GM15510 (cell line): Measurements from ENCODE around the gene SH3TC1.

Source experiments
- POLR2A ChIP-seq: IDR thresholded peaks from 3 replicates; pipeline ENCODE4 v1.6.1; 2011; ENCODE audit warnings: borderline replicate concordance; ENCODE audit not compliant: insufficient read length; ENCODE audit errors: extremely low read depth

Gene SH3TC1

DNA sequence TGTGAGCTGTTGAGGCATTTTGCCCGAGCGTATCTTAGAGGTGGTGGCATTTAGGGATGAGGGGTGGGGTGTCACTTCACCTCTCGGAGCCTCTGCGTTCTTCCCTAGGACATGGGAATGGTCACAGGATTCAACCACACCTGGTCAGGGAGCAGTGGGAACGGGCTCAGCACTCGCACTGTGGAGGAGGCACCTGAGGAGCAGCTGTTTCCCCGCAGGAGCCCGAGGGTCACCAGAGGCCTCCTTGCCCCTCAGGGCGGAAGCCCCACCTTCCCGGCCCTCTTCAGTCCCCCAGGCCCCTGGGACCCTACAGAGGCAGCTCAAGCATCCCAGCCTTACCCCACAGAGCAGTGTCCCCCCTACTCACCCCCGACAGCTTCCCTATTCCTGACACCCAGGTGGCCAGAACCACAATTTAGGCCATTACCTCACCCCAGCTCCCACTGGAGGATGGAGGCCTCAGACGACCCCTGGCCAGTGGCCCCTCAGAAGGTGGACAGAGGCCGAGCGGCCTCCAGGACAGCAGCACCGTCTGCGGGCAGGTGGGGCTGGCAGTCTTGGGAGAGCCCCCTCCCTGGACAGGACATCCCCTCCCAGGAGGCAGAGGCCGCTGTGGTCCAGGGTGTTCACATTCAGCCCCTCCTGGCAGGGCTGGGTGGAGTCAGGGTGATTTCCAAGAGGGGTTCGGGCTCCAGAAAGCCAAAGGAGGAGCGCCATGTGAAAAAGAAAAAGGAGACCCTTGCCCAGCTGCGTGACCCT is 66.3 kb downstream of the SH3TC1 start:
- TF ChIP-seq POLR2A: no peak

GRCh38 chr4:8266088-8266487 is 67.0 kb downstream of the SH3TC1 start:
- no peak for TF ChIP-seq POLR2A

GRCh38 chr4:8266508-8266907 is 67.4 kb downstream of the SH3TC1 start:
- TF ChIP-seq POLR2A: no peak

GRCh38 chr4:8267077-8267476 is 68.0 kb downstream of the SH3TC1 start:
- no peak for TF ChIP-seq POLR2A

DNA sequence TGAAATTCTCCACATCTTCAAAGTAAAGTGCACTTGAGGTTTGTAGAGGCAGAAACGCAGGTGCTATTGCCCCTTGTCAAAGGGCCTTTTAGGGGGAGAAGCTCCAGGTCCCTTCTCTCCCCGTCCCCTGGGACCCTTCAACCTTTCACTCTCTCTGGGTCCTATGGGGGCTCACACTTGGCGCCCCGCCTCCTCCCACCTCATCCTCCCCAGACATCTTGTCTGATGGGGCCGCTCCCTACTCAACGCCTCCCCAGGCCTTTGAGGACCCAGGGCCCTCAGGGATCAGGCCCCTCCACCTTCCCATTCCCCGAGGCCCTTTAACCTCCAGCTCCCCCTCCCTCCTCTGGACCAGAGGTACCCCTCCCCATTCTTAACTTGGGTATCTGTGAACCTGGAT is 69.1 kb downstream of the SH3TC1 start:
- TF ChIP-seq POLR2A: no peak

DNA sequence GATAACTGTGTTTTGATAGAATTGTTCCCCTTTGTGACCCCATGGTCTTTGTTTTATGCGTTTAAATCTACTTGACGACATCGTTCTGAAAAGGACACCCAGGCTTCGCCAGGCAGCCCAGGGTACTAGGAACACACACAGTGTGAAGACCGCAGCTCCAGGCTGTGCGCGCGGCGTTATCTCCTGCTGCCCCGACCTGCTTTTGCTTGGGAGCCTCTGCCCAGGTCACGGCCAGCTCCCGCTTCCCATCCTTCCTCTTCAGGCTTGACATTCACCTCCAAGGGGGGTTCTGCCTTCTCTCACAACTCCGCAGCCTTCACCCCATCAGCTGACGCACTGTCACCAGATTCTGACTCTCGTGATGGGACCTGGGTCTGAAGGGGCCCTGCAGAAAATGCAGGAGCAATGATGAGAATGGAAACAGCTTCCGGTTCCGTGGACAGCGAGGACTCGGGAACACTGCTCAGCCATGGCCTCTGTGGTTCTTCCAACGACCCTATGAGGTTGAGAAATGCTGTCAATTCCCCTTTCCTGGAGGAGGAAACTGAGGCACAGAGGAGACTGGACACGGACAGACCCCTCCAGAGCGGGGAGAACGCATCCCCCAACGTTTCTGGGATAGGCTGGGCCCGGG is 69.9 kb downstream of the SH3TC1 start:
- TF ChIP-seq POLR2A: no peak

DNA sequence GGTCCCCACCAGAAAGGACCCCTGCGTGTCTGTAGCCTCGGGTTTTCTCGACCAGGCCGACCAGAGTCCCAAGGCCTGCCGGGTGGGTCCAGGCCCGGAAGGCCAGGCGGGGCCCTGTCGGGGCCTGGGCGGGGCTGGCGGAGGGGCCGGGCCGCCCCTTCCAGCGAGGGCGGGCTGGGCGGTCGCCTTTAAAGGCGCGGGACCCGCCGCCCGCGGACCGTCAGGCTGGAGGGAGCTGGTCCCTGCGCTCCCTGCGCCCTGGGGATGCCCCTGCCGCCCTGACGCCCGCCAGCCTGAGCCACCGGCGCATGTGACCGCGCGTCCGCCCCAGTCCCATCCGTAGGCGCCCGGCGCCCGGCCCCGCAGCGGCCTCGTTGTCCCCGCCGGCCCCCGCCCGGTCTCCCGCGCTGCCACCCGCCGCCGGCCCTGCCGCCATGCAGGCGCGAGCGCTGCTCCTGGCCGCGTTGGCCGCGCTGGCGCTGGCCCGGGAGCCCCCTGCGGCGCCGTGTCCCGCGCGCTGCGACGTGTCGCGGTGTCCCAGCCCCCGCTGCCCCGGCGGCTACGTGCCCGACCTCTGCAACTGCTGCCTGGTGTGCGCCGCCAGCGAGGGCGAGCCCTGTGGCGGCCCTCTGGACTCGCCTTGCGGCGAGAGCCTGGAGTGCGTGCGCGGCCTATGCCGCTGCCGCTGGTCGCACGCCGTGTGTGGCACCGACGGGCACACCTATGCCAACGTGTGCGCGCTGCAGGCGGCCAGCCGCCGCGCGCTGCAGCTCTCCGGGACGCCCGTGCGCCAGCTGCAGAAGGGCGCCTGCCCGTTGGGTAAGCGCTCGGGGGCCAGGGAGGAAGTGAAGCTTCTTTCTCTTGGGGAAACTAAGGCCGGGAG is 70.7 kb downstream of the SH3TC1 start, which contains the start of gene HTRA3:
Gene HTRA3 (plus strand): TSS at position 220 of the 883 bp plus-strand sequence. CDS start 215 bp downstream, at position 435.
- TF ChIP-seq POLR2A: no peak

DNA sequence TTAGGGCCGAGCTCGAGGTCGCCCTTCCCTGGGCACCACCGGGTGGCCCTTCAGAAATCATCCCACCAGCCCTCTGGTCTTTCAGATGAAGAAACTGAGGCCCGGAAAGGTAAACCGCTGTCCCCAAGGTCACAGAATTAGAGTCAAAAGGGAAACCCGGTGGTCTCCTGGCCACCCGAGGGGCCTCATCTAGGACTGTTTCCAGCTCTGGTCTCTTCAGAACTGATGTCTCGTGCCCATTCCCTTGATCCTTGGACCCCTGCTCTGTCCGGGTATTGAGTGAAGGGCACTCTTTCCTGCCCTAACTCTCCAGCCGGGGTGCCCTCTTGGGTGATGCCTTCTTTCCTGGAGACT is 71.3 kb downstream of the SH3TC1 start:
- TF ChIP-seq POLR2A: no peak

DNA sequence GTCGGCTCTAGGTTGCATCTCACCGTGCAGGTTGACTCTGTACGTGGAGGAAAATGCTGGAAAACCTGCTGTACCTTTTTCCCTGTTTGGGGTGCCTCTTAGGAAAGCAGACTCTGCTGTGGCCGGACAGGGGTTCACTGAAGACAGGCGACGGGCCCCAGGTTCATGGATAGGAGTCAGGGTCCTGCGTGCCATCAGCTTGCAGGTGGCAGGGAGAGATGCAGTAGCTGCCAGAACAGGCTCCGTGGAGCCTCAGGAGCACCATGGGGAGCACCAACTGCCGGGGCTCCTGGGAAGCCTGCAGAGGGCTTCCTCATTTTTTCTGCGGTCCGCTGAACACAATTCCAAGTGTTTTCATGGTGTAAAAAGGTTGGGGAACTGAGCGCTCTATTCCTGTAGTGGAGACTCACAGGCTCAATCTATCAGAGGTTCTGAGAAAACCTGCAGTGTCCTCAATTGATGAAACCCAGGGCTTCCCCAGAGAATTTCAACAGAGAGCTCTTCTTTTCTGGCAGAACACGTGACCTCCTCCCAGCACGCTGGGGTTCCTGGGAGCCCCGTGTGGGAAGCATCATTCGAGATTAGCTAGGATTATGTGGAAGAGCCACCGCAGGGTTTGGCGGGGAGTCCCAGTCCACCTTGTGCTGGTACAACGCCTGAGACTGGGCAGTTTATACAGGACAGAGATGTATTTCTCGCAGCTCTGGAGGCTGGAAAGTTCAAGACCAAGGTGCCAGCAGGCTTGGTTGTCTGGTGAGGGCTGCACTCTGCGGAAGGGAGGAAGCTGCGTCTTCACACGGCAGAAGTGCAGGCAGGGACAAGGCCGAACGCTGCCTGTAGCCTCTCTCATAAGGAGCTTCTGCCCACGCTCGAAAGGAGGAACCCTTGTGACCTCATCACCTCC is 72.1 kb downstream of the SH3TC1 start:
- TF ChIP-seq POLR2A: no peak

DNA sequence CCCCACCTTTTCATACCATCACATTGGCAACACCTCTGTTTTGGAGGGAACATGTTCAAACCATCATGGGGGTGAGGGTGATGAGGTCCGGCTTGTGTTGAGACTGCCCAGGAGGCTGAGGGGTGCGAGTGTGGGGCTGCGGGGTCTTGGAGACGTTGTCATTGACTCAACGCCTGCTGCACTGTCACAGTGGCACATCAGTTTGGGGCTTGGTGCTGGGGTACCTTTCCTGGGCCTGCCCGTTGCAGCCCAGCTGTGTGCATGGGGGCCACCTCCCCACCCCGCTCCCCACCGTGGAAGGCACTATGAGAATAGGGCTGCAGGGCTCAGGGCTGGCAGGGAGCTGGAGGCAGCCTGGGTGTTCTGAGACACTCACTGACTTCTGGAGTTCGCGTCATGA is 72.7 kb downstream of the SH3TC1 start:
- TF ChIP-seq POLR2A: no peak

DNA sequence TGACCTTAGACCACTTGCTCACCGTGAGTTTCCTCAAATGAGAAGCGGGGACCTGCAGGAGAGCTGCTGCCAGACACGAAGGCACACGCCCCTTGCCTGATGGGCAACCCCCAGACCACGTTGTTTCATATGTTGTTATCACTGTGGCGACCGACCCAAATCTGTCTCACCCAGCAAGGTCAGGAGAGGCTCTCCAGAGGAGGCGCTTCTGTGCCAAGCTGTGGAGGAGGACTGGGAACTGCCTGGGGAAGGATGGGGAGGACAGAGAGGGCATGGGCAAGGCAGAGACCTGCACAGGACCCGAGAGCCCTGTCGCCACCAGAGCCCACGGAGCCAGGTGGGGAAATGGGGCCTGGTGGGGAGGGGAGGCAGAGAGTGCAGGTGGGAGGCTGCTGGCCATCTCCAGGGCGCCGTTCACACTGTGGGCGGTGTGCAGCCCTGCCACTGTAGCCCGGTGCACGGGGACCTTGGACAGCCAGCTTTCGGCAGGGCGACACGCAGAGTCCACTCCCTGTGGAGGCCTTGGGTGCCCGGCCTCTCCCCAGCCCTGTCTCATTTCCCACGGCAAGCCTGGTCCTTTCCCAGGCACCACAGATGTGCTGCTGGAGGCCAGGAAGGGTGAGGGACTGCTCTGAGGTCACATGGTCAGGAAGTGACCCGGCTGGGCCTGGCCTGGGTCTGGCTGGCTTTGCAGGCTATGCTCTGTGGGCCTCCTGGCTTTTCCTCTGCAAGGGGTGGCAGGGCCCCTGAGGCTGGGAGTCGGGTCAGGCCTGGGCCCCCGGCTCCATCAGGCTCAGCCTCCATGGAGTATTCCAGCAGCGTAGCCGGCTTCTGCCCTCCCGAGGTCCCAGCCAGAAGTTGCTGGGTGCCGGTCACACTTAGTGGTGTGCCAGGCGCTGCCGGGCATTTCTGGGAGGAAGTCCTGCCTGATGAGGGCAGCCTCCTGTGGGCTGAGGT is 73.7 kb downstream of the SH3TC1 start:
- no peak for TF ChIP-seq POLR2A

DNA sequence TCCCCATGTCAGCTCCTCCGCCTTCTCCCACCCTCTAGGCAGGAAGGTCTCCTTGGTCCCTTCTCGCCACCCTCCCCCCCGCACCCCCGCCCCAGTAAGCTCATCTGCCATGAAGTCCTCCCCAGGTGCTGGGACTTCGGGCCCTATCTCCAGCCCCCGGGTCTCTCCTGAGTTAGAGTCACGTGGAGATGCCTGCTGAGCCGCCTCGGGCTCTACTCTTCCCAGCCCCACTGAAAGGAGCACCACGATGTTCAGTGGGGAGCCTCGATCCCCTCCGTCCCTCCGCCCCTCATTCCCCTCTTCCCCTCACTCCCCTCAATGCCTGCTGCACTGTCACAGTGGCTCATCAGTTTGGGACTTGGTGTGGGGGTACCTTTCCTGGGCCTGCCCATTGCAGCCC is 74.4 kb downstream of the SH3TC1 start:
- TF ChIP-seq POLR2A: no peak

DNA sequence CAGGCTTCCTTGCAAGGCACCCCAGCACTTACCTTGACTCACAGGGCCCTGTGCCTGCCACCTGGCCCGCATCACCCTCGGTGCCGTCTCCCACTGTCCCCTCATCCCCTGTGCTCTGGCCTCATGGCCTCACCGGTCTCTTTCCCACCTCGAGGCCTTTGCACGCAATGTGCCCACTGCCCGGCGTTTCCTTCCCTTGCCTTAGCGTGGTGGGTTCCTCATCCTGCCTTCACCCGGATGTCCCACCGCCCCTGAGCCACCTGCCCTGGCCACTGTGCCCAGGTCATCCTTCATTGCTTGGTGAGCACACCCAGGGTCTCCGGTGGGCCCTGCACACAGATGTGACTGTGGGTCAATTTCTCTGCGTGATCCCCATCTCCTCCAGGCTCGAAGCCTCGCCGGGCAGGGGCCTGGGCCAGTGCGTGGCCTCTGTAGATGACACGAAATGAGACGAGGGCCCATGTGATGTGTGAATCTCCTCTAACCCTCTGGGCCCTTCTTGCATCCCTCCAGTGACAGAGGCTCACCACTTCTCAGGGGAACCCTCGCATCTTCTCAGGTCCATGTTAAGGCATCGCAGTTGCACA is 75.1 kb downstream of the SH3TC1 start:
- TF ChIP-seq POLR2A: no peak
